Activated CD4-positive, alpha-beta T cell treated with anti-CD3 and anti-CD28 coated beads for 36 hours (primary cell): ENCODE results near the gene FAM186B. TPM values are rescaled to one million over a fixed set of nuclear protein-coding genes. Genes with fewer than 3 reads are reported as not detected.

Source experiments
- ATAC-seq: fragments of 200-7000 bp; cut with Tn5 transposase; one replicate; pipeline ENCODE4 v1.10.0; 2021; ENCODE audit warnings: mild to moderate bottlenecking, moderate library complexity
- CTCF ChIA-PET: fragments of 350-600 bp; sonication (Branson Sonifier 250); formaldehyde crosslinking; loops from one replicate; lab custom pipeline; 2021; ENCODE audit warnings: antibody characterized with exemption; lab: Charles Lee
- POLR2A ChIA-PET: fragments of 350-600 bp; sonication (Branson Sonifier 250); formaldehyde crosslinking; loops from one replicate; lab custom pipeline; 2021; ENCODE audit warnings: antibody characterized with exemption, inconsistent platforms; lab: Charles Lee
- DNase-seq: peaks from one replicate; pipeline ENCODE4 v3.0.0-alpha.2; 2020
- H3K27ac Mint-ChIP-seq: one replicate; pipeline ENCODE4 v1.8.0; 2021; ENCODE audit warnings: mixed read lengths
- H3K27me3 Mint-ChIP-seq: one replicate; pipeline ENCODE4 v1.8.0; 2021; ENCODE audit warnings: mixed read lengths
- H3K36me3 Mint-ChIP-seq: one replicate; pipeline ENCODE4 v1.8.0; 2021; ENCODE audit warnings: low read depth, mixed read lengths
- H3K4me1 Mint-ChIP-seq: one replicate; pipeline ENCODE4 v1.8.0; 2021; ENCODE audit warnings: mixed read lengths
- H3K4me3 Mint-ChIP-seq: one replicate; pipeline ENCODE4 v1.8.0; 2021; ENCODE audit warnings: mild to moderate bottlenecking, moderate library complexity, mixed read lengths
- H3K9me3 Mint-ChIP-seq: one replicate; pipeline ENCODE4 v1.8.0; 2021; ENCODE audit warnings: low read depth, mixed read lengths
- intact Hi-C, 2 experiments: fragments of 100-400 bp; cut with DNase I in 1 of 2; cut with micrococcal nuclease in 1 of 2; formaldehyde crosslinking; loops; one replicate each; pipeline versions ENCODE4 v1.14.2 to v1.15.1; 2022 to 2024; cut with DNase I, micrococcal nuclease
- total RNA-seq, 2 experiments: library from RNA; stranded (reverse); gene quantifications; one replicate each; pipeline ENCODE4 v1.2.3, GENCODE V29; 2021

The FAM186B gene
- total RNA-seq, 2 experiments from 2014 or later = 0.05 to 0.07 TPM

DNA sequence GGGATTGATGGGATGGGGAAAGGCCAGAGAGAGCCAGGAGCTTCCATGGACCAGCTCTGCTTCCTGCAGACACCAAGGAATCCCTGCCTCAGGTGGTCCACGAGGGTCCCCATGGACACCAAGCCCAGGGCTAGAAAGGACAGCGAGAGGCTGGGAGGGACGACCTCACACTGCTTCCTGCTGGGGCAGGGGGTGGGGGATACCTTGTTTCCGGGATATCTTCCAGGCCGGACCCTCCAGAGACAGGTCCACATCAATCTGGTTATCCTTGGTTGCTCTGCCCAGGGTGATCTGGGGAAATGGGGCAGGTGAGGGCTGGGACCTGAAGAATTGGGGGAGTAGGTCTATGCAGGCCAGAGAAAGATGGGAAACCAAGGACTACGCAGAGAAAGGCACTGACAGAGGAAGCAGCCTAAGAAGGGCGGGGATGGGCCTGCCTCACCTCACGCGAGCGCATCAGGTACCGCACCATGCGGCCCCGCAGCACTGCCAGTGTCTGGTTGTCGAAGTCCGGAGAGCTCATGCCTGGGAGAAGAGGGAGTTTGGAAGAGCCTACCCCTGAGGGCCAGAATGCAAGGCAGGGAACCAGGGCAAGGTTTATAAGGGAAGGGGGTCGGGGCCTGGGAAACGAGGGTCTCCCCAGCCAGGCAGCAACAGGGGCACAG lies 46.3 kb downstream of the FAM186B start:
- CTCF ChIA-PET = interaction anchor here (0.7 to 1.3 kb wide), 2 partner anchors 201 to 301 kb away, joined by 3 read pairs; no protein-coding TSS in a partner anchor
- Mint-ChIP-seq H3K27me3 (no peaks in the 10 kb centered on the region), H3K27ac (no peak overlapping the region), H3K4me1 (peaks cover 5% of the 10 kb centered on the region), H3K9me3 (no peaks in the 10 kb centered on the region), H3K36me3 (peaks cover 22% of the 10 kb centered on the region), H3K4me3 (no peak overlapping the region)
- DNase-seq (no peak), ATAC-seq (no peak)
- POLR2A ChIA-PET = no interaction called here
- intact Hi-C loops = no loop called here

DNA sequence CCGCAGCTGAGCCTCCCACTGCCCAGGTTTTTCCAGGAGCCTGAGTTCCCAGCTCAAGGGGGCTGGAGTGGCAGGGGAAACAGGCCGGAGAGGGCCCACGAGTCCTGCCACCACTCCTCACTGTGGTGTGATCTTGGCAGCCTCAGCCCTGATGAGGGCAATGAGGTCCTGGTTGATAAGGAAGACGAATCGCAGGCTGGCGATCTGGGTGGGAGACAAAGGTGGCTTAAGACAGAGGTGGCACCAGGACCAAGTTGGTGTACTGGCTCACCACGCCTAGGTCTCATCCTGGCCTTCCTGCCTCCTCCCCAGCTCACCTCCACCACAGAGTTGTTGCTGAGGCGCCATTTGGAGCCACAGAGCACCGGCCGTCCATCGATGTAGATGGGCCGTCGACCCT lies 46.9 kb downstream of the FAM186B start:
- H3K27me3 Mint-ChIP-seq = no peaks in the 10 kb centered on the region
- H3K27ac Mint-ChIP-seq = no peak overlapping the region
- intact Hi-C loops = no loop called here
- peaks cover 19% of the 10 kb centered on the region for H3K36me3 Mint-ChIP-seq
- peaks cover 5% of the 10 kb centered on the region for H3K4me1 Mint-ChIP-seq
- ChIA-PET POLR2A (no interaction called here), CTCF (interaction anchor here (1.3 kb wide), 1 partner anchor 200 kb away, joined by 3 read pairs; no protein-coding TSS in a partner anchor)
- H3K4me3 Mint-ChIP-seq = no peak overlapping the region
- no peaks in the 10 kb centered on the region for H3K9me3 Mint-ChIP-seq
- ATAC-seq = no peak
- no peak for DNase-seq

DNA sequence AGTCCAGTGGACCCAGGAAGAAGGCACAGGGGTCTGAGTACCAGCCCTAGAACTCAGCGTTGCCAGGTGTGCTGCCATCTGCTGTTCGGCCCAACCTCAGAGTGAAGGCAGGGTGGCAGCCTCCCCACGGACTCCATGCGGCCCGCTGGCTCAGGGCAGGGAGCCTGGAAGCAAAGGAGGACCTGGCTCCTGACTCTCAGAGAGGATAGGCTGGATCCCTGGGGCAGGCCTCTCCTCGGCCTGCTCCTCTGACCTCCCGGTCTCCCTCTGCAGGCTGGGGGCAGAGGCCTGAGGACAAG lies 47.6 kb downstream of the FAM186B start:
- intact Hi-C loops = no loop called here
- ChIA-PET CTCF (no interaction called here), POLR2A (no interaction called here)
- H3K36me3 Mint-ChIP-seq = peaks cover 18% of the 10 kb centered on the region
- peaks cover 5% of the 10 kb centered on the region for H3K4me1 Mint-ChIP-seq
- no peaks in the 10 kb centered on the region for H3K27me3 Mint-ChIP-seq
- H3K4me3 Mint-ChIP-seq = no peak overlapping the region
- ATAC-seq = no peak
- no peak for DNase-seq
- H3K9me3 Mint-ChIP-seq = no peaks in the 10 kb centered on the region
- no peak overlapping the region for H3K27ac Mint-ChIP-seq

DNA sequence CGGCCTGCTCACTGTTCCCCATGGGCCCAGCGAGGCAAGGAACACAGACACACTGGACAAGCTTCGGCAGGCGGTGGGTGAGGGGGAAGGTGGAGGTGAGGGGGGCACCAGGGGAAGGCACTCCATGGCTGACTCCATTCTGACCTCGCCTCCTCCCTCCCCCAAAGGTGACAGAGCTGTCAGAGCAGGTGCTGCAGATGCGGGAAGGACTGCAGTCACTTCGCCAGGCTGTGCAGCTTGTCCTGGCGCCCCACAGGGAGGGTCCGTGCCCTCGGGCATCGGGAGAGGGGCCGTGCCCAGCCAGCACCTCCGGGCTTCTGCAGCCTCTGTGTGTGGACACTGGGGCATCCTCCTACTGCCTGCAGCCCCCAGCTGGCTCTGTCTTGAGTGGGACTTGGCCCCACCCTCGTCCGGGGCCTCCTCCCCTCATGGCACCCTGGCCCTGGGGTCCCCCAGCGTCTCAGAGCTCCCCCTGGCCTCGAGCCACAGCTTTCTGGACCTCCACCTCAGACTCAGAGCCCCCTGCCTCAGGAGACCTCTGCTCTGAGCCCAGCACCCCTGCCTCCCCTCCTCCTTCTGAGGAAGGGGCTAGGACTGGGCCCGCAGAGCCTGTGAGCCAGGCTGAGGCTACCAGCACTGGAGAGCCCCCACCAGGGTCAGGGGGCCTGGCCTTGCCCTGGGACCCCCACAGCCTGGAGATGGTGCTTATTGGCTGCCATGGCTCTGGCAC lies 48.1 kb downstream of the FAM186B start:
- DNase-seq (no peak), ATAC-seq (no peak)
- ChIA-PET POLR2A (no interaction called here), CTCF (interaction anchor here (0.6 to 1.2 kb wide), 4 partner anchors 11 to 136 kb away, joined by 3 to 4 read pairs (median 4); no protein-coding TSS in a partner anchor)
- intact Hi-C loops = no loop called here
- H3K9me3 Mint-ChIP-seq = no peaks in the 10 kb centered on the region
- peaks cover 17% of the 10 kb centered on the region for H3K36me3 Mint-ChIP-seq
- H3K4me1 Mint-ChIP-seq = peaks cover 5% of the 10 kb centered on the region
- no peak overlapping the region for H3K27ac Mint-ChIP-seq
- H3K4me3 Mint-ChIP-seq = no peak overlapping the region
- H3K27me3 Mint-ChIP-seq = no peaks in the 10 kb centered on the region

DNA sequence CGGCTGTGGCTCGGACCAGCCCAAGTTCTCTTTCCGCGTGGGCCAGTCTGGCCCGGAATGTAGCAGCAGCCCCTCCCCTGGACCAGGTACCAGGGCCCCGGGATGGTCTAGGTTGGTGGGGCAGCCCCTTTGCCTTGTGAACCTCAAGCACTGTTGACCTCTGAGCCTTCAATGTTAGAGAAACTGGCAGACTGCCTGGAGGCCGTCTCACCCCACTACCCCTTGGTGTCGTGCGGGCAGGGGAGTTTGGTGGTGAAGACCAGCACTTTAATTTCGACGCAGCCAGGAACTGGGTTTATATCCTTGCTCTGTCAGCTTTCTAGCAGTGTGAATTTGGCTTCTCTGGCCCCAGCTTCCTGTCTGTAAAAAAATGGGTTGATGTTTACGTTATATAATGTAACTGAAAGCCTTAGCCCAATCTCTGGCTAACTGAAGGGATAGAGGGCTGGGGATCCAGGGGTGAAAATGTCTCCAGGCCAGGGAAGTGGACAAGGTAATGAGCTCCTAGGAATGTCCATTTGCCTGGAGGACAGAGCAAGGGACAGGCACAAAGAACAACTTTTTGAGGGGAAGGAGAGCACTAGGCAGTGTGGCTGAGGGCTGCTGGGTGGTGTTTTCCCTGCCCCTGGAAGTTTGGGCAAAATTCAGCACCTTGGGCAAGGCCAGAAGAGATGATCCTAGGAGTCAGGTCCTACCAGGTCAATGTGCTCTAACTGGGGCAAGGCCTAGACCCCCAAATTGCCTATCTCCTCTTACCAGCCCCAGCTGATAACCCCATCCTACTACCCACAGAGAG lies 48.9 kb downstream of the FAM186B start:
- Mint-ChIP-seq H3K36me3 (peaks cover 11% of the 10 kb centered on the region), H3K9me3 (no peaks in the 10 kb centered on the region), H3K4me3 (no peak overlapping the region), H3K27me3 (no peaks in the 10 kb centered on the region), H3K27ac (no peak overlapping the region), H3K4me1 (peaks cover 5% of the 10 kb centered on the region)
- intact Hi-C loops = no loop called here
- ChIA-PET CTCF (interaction anchor here (0.6 to 1.2 kb wide), 4 partner anchors 12 to 136 kb away, joined by 3 to 4 read pairs (median 4); no protein-coding TSS in a partner anchor), POLR2A (no interaction called here)
- no peak for DNase-seq
- ATAC-seq = no peak

DNA sequence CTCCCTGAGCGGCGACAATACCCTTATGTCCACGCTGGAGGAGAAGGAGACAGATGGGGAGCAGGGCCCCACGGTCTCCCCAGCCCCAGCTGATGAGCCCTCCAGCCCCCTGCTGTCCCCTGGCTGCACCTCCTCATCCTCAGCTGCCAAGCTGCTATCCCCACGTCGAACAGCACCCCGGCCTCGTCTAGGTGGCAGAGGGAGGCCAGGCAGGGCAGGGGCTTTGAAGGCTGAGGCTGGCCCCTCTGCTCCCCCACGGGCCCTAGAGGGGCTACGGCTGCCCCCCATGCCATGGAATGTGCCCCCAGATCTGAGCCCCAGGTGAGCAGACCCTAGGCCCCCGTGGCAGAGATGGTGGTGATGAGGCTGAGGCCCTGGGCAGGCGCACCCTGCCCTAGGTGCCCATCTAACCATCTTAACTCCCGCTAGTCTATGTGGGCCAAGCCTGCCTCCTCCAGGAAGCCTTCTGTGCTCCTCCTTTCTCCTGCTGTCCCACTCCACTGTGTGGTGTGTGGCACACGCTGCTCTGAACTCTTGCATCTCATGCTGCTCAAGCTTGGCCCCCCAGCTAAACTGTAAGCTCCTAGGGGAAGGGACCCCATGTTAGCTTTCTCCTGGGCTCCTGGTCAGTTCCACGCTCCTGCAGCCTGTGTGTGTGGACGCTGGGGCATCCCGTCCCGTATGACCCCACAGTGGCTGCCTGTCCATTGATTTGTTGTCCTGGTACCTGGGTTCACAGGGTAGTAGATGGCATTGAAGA lies 49.6 kb downstream of the FAM186B start:
- Mint-ChIP-seq H3K4me1 (peaks cover 2% of the 10 kb centered on the region), H3K4me3 (no peak overlapping the region), H3K27me3 (no peaks in the 10 kb centered on the region), H3K27ac (no peak overlapping the region), H3K9me3 (no peaks in the 10 kb centered on the region), H3K36me3 (peaks cover 9% of the 10 kb centered on the region)
- no peak for DNase-seq
- CTCF ChIA-PET = interaction anchor here (0.6 kb wide), 1 partner anchor 26 kb away, joined by 3 read pairs; no protein-coding TSS in a partner anchor
- intact Hi-C loops = no loop called here
- POLR2A ChIA-PET = no interaction called here
- ATAC-seq = no peak

DNA sequence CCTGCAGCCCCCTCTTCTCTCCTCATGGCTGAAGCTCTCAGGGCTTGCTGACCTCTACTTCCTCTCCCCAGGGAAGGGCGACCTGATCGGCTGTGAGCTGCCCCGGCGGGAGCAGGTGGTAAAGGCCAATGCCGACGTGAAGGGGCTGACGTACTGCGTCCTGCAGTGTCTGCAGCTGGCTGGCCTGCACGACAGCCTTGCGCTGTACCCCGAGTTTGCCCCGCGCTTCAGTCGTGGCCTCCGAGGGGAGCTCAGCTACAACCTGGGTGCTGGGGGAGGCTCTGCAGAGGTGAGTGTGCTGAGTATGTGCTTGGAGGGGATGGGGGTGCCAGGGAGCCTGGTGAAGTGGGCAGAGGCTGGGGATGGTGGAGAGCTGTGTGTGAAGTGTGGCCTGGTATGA lies 51.2 kb downstream of the FAM186B start:
- Mint-ChIP-seq H3K27me3 (no peaks in the 10 kb centered on the region), H3K4me3 (no peak overlapping the region), H3K27ac (no peak overlapping the region), H3K4me1 (no peaks in the 10 kb centered on the region), H3K36me3 (peaks cover 3% of the 10 kb centered on the region), H3K9me3 (no peaks in the 10 kb centered on the region)
- POLR2A ChIA-PET = no interaction called here
- intact Hi-C loops = no loop called here
- ATAC-seq (no peak), DNase-seq (no peak)
- CTCF ChIA-PET = interaction anchor here (0.6 to 1.7 kb wide), 8 partner anchors 8 to 267 kb away, joined by 3 to 9 read pairs (median 4); no protein-coding TSS in a partner anchor

DNA sequence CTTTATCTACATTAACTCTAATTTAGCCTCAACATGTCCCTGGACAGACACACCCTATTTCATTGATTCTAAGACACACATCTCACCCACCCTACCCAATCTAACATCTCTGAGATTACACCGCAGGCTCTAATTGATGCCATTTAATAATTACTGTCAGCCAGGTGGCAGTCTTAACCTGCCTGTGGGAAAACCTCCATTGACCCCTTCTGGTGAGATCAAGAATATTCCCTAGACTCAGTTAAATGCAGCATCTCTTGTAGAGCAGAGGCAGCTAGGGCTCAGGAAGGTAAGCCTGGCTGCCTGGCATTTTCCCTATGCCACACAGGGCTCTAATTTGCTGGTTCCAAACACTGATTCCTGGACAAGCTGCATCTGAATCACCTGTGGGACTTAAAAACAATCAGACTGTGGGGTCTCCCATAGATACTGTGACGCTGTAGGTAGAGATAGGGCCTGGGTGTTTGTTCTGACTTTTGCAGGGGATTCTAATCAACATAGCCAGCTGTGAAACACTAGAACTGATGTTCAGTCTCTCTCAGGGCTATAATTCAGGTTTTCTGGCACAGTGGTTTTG lies 51.8 kb downstream of the FAM186B start:
- intact Hi-C loops = no loop called here
- H3K27ac Mint-ChIP-seq = no peak overlapping the region
- peak; percentile 74 for ATAC-seq
- ChIA-PET POLR2A (no interaction called here), CTCF (interaction anchor here (0.7 to 1.7 kb wide), 7 partner anchors 8 to 267 kb away, joined by 3 to 9 read pairs (median 4); no protein-coding TSS in a partner anchor)
- DNase-seq = no peak
- peaks cover 3% of the 10 kb centered on the region for H3K4me1 Mint-ChIP-seq
- H3K4me3 Mint-ChIP-seq = no peak overlapping the region
- H3K36me3 Mint-ChIP-seq = peaks cover 1% of the 10 kb centered on the region
- H3K27me3 Mint-ChIP-seq = peaks cover 3% of the 10 kb centered on the region
- no peaks in the 10 kb centered on the region for H3K9me3 Mint-ChIP-seq

DNA sequence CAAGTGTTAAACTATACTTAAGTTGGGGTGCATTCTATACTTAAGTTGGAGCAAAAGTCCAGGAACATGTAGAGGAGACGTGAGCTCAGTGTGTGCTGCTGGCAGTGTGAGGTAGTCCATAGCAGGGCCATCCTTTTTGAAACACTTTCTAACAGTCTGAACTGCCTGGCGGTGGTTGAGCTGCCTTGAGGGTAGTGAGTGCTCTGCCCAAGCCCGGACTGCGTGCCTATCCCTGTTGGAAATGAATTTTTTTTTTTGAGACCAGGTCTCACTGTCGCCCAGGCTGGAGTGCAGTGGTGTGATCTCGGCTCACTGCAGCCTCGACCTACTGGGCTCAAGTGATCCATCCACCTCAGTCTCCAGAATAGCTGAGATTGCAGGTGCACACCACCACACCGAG lies 52.5 kb downstream of the FAM186B start:
- ATAC-seq (no peak), DNase-seq (no peak)
- H3K27me3 Mint-ChIP-seq = peaks cover 7% of the 10 kb centered on the region
- intact Hi-C loops = no loop called here
- H3K4me1 Mint-ChIP-seq = peaks cover 6% of the 10 kb centered on the region
- no peak overlapping the region for H3K4me3 Mint-ChIP-seq
- no peaks in the 10 kb centered on the region for H3K9me3 Mint-ChIP-seq
- ChIA-PET CTCF (interaction anchor here (0.9 to 1.7 kb wide), 4 partner anchors 9 to 26 kb away, joined by 3 to 5 read pairs (median 3); no protein-coding TSS in a partner anchor), POLR2A (no interaction called here)
- H3K27ac Mint-ChIP-seq = no peak overlapping the region
- no peaks in the 10 kb centered on the region for H3K36me3 Mint-ChIP-seq

DNA sequence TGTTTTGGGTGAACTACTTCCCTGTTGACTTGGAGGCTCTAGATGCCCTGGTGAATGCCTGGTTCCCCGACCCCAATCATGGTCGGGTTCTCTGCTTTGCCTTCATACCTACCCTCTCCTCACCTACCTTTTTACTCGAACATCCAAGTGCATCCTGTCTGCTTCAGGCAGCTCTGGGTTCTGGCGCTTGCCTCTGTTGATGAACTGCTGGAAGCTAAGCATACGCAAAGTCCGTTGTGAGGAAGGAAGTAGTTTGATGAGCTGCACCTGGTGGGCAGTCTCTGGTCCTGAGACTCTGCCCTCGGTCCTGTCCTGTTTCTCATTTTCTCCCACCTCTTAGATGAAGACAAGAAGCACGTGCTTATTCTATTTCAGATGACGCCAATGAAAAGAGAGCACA lies 53.0 kb downstream of the FAM186B start:
- ATAC-seq (no peak), DNase-seq (no peak)
- H3K4me3 Mint-ChIP-seq = no peak overlapping the region
- peaks cover 8% of the 10 kb centered on the region for H3K27me3 Mint-ChIP-seq
- H3K27ac Mint-ChIP-seq = no peak overlapping the region
- POLR2A ChIA-PET = no interaction called here
- CTCF ChIA-PET = interaction anchor here (0.9 to 1.7 kb wide), 5 partner anchors 8 to 195 kb away, joined by 3 to 5 read pairs (median 3); no protein-coding TSS in a partner anchor
- no peaks in the 10 kb centered on the region for H3K9me3 Mint-ChIP-seq
- H3K4me1 Mint-ChIP-seq = peaks cover 6% of the 10 kb centered on the region
- intact Hi-C loops = no loop called here
- H3K36me3 Mint-ChIP-seq = no peaks in the 10 kb centered on the region
